Hematopoietic multipotent progenitor cell treated with erythropoietin and hydrocortisone succinate and interleukin-3 and kit ligand, for 8 days (in vitro differentiated cells): Measurements from ENCODE around the gene FGR.

Source experiments
- DNase-seq: peaks from one replicate; pipeline ENCODE4 v3.0.0-alpha.2; 2015

Gene FGR

GRCh38 chr1:27583479-27583878 lies 51.5 kb downstream of the FGR start:
- DNase-seq = no peak

DNA sequence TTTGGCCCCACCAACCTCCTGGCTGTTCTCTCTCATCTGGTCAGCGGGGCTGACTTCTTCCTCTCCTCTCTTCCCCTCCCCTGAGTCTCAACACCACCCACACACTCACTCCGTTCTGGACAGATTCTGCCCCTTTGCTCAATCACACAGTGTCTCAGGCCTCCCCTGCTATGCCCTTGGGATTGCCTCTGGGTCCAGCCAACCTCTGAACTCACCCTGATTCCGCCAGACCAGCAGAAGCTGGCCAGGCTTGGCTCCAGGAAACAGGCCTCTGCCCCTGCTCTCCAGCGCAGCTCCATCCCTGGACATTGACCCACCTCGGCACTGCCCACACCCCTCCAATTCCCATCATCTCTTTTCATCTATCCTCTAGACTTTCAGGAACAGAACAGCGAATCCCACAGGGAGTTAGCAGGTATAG lies 53.2 kb downstream of the FGR start:
- no peak for DNase-seq

DNA sequence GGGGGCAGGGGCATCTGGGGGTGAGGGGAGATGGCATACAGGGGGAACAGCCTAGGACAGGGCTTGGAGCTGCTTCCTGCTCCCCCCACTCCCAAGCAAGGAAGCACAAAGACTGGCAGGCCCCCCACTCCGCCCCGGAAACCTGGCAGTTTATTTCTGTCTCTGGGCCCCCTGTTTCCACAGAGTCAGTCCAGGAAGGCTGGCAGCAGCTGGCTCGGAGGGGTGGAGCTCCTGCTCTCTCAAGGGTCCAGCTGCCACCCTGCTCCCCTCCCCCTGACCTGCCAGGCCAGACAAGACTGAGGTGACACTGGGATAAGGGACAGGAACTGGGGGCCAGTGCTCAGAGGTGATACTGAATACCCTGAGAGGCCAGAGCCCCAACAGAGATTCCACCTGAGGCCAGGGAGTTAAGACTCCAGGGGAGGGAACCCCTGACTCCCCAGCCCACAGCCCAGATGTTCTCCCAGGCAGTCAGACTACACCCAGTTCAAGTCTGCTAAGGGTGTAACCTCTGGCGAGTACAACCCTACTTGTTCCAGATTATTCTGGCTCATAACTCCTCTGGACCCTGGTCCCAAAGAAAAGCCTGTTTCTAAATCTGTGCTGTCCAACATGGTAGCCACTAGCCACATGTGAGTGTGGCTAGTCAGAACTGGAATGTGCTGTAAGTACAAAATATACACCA lies 57.3 kb downstream of the FGR start:
- DNase-seq = no peak

DNA sequence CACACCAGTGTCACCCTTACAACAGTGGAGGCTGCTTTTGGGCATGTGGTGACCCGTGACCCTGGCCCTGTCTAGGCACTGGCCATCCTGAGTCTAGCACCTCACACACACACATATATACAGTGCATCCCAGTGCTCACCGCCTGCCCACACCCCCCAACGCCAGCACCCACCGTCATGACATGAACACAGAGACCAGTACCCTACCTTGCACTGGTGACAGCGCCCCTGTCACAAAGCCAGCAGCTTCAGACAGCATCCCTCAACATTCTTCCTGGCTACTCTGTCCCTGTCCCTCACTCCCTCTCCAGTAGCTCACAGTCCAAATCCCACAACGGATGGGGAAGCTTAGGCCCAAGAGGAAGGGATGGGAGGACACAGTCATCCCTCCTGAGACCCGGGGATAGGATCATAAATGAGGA lies 58.2 kb downstream of the FGR start:
- no peak for DNase-seq

GRCh38 chr1:27575840-27576331 lies 59.1 kb downstream of the FGR start:
- DNase-seq = no peak

- DNase-seq = no peak
Measured at GRCh38 chr1:27574871-27575831, 59.8 kb downstream of the FGR start.

DNA sequence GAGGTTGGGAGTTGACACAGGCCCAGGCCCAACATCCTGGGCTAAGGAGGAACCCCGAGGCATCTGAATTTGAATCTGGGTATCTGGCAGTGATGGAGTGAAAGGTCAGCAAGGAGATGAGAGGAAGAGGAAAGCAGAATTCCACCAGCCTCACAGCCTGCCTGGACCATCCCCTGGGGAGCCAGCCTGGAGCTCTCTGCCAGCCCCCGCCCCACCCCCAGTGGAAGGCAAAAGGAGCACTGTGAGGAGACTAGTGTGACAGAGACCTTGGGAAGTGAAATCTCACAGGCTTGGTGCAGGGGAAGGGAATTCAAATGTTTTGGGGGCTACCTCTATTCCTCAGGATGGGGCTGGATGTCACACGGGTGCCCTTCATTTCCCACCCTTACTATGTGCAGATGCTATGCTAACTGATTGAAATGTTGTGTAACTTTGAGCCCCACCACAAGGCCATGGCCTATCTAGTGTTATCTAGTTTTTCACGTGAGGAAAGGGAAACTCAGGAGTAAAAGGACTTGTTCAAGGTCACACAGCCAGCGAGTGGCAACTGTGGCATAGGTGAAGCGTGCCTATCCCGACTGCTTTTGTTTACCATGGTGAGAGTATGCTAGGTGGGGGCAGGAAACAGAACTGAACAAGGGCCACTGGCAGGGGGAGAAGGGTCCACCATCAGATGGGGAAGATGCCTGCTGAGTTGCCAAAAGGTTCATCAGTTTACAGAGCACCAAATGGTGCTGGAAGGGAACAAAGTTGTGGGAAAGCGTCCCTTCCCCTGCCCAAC lies 60.8 kb downstream of the FGR start:
- DNase-seq = no peak

DNA sequence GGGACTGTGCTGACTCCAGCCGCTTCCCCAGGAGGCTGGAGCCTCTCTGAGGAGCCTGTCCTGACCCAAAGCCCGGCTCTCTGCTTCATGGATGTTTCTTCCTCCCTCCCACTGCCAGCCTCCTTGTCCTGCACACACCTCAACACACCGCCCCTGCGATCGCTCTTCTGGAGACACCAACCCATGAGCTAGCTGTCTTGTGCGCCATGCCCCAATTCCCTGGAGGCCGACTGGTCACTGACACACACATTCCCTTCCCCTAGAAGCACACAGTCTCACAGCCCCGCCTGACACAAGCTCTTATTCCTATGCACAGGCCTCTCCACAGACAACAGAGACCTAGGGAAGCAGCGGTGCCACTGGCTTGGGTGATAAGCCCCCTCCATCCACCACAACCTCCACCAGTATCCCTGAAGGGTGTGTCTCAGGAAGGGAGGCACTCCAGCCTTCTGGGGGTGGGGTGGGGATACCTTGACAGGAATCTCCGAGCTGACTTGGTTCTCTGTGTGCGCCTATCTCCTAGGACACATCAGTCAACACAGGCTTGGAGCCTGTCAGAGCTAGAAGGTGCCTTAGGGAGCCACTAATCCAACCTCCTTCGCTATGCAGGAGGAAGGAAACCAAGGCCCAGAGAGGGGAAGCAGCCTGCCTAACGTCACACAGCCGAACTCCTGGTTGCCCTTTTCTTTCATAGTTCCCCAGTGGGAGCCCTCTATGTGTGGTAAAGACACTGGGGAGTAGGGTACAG lies 62.1 kb downstream of the FGR start:
- no peak for DNase-seq

- DNase-seq = no peak
Measured at GRCh38 chr1:27572019-27572678, 62.8 kb downstream of the FGR start.

DNA sequence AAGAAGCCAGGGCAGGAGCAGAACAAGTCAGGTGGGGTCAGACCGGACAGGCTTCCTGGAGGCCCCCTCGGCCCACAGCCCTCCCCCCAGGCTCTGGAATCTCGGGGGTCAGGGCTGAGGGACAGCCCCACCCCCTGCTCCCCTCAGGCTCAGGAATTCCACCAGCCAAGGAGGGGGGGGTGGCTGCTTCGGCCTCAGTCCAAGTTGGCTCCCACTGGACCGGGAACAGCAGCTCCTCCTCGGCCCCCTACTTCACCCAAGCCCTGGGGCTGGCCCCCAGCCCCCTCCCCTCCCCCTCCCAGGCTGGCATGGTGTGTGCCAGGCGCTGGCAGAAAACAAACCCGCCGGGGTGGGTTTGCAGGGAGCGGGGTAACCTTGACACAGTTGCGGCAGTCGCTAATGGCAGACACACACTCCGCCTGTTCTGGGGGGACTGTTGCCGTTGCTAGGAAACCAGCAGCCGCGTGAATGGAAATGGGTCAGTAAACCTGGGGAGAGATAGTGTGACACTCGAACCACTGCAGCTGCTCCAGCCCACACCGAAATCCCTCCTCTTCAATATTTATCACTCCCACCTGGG lies 63.5 kb downstream of the FGR start:
- no peak for DNase-seq

- DNase-seq = no peak
Measured at GRCh38 chr1:27570784-27571183, 64.2 kb downstream of the FGR start.

DNA sequence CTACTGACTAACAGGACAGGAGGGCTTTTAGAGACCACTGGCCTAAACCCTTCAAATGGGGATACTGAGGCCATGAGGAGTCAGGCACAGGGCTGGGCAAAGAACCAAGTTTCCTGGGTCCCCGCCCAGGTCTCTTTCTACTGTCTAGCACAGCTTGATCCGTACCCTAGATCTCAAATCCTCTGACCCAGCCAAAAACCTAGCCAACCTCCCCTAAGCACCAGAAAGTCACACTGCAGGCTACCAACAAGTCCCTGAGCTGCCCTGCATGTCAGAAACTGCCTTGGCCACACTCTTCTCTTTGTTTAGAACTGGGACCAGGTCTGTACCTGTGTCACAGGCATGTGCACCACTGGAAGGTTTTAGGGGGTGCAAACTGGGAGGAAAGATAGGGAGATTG lies 64.6 kb downstream of the FGR start:
- DNase-seq = no peak

GRCh38 chr1:27569506-27570291 lies 65.3 kb downstream of the FGR start:
- no peak for DNase-seq

GRCh38 chr1:27569088-27569460 lies 65.9 kb downstream of the FGR start:
- DNase-seq = no peak

GRCh38 chr1:27568300-27569087 lies 66.5 kb downstream of the FGR start:
- DNase-seq = peak; percentile 95

- no peak for DNase-seq
Measured at GRCh38 chr1:27567971-27568299, 67.0 kb downstream of the FGR start.

DNA sequence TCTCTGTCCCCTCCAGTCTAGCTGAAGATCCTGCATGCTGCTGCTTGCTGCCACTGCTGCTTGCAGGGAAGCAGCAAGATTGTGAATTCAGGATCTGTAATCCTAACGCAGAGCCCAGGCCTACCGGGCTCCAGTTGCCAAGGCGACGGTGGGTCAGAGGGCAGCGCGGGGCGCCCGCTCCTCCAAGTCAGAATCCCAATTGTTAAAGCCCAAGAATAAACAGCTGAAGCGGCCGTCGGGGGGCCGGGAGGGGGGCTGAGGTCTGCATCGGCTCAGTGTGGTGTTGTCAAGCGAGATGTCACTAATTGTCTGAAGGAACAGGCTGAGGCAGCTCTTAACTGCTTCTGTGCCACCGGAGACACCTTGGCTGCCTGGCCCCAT lies 67.8 kb downstream of the FGR start:
- DNase-seq = no peak

- no peak for DNase-seq
Measured at GRCh38 chr1:27566462-27567145, 68.4 kb downstream of the FGR start.
